Omental fat pad (tissue), 4 donors: Measurements from ENCODE around the gene CD164. TPM values are rescaled to one million over a fixed set of nuclear protein-coding genes. Genes with fewer than 3 reads are reported as not detected.
"Not testable (repeated sequence)": the region's sequence is repeated elsewhere in the genome, so short reads cannot be mapped to it uniquely, and the experiment has no call there.

Experiments
- ATAC-seq: fragments of 150-250 bp; one replicate; pipeline ENCODE4 v1.9.1; 2016; ENCODE audit warnings: mild to moderate bottlenecking, moderate library complexity; ENCODE audit not compliant: low FRiP score
- DNase-seq: peaks from one replicate; pipeline ENCODE4 v3.0.0-alpha.2; 2019; ENCODE audit warnings: low spot score
- CTCF ChIP-seq, 3 donors: fragments of 450-650 bp; IDR thresholded peaks; one replicate each; pipeline ENCODE4 v1.5.1; 2016 to 2017; ENCODE audit warnings: antibody characterized with exemption in 3 of 3, mild to moderate bottlenecking in 3 of 3, moderate library complexity in 2 of 3
- total RNA-seq, 4 donors: library from RNA; depleted of rRNA; stranded (reverse); fragments of >200 nt; gene quantifications; one replicate each; pipeline ENCODE4 v1.1.0, GENCODE V29; 2016

Gene CD164
- total RNA-seq, 4 donors from 2014 or later = 146 to 273 (median 236) TPM

GRCh38 chr6:109344226-109344625 lies 38.0 kb downstream of the CD164 start:
- no peak for ATAC-seq
- DNase-seq = no peak
- TF ChIP-seq CTCF (IDR thresholded peaks at IDR 0.05) = no peak

GRCh38 chr6:109343518-109343917 lies 38.7 kb downstream of the CD164 start:
- DNase-seq (no peak), ATAC-seq (no peak)
- no peak for TF ChIP-seq CTCF (IDR thresholded peaks at IDR 0.05)

DNA sequence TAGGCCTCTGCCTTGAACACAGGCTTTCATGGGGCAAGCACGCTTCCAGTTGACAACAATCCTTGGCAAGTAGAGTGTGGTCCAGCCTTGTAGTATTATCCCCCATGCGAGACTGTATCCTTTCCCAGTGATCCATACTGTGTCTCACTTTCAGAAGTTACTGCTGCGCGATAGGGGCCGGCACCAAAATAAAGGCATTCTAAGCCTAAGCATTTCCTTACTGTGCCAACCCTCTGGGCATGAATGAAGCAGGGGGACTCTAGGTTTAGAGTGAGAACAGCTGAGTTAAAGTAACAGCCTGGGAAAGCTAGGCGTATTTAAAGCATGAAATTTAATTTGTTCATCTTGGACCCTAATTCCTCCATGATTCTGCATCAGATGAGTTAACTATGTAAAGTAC lies 39.4 kb downstream of the CD164 start:
- TF ChIP-seq CTCF (IDR thresholded peaks at IDR 0.05) = no peak
- ATAC-seq (no peak), DNase-seq (no peak)

DNA sequence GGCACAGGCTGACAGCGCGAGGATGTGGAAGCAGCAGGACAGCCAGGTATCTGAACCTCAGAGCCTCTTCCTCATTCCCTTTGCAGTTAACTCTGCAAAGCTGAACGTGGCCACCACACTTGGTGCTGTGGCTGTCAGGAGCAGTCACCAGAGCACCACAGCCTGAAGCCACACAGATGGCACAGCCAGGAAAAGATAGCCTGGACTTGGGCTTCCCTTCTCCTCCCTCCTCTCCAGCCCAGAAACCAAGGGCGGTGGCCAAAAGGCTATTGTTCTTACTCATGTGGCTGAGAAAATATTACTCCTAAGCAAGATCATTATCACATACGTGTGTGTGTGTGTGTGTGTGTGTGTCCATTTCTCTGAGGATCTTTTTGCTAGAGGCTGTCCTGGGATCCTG lies 39.8 kb downstream of the CD164 start:
- DNase-seq (no peak), ATAC-seq (no peak)
- TF ChIP-seq CTCF (IDR thresholded peaks at IDR 0.05) = no peak

DNA sequence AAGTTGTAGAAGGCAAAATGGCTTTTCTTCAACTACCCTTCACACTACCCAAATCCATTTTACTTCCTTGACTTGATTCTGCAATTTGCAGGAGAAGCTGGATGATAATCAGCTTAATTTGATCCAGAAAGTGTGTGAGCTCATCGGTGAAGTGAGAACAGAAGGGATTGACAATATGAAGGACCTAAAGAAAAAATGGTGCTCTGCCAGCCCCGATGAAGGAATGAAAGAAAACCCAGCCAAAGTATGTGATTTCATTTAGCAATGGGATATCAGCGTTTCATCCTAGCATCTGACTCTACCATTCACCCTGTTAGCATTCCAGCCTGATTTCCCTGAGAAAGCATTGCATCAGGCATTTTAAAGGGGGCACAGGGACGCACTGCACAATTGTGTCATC lies 41.5 kb downstream of the CD164 start:
- no peak for DNase-seq
- TF ChIP-seq CTCF (IDR thresholded peaks at IDR 0.05) = no peak
- no peak for ATAC-seq

DNA sequence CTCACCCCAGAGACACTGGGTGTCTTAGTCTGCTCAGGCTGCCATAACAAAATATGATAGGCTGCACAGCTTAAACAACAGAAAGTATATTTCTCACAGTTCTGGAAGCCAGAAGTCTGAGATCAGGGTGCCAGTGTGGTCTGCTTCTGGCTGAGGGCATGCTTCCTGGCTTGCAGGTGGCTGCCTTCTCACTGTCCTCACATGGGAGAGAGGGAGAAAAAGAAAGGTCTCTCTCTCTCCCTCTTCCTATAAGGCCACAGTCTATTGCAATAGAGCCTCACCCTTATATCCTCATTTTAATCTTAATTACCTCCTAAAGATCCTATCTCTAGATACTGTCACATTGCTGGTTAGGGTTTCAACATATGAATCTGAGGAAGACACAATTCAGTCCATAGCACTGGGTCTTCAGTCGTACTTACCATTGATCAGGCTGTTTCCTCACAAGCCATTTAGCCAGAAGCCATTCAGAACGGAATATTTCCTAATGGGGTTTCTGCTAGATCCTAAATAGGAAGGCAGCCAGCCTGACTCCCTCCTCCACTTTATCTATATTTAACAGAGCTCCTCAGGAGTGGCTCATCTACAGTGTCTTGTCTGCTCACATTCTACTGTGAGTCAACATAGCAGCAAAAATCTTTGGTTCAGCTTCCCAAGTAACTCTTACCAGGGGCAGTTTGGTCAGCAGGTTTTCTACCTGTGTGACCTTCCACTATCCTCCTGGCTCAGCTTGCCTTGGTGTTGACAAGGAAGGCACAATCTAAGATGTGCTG lies 42.2 kb downstream of the CD164 start:
- ATAC-seq = no peak
- no peak for TF ChIP-seq CTCF (IDR thresholded peaks at IDR 0.05)
- no peak for DNase-seq

- ATAC-seq (no peak), DNase-seq (no peak)
- TF ChIP-seq CTCF (IDR thresholded peaks at IDR 0.05) = no peak
Observed at GRCh38 chr6:109336221-109336961, 45.9 kb downstream of the CD164 start.

DNA sequence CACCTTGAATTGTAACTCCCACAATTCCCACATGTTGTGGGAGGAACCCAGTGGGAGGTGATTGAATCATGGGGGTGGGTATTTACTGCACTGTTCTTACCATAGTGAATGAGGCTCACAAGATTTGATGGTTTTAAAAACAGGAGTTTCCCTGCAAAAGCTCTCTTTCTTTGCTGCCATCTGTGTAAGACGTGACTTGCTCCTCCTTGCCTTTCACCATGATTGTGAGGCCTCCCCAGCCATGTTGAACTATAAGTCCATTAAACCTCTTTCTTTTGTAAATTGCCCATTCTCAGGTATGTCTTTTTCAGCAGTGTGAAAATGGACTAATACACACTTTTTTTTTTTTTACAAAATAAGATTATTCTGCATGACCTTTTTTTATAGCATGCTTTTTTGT lies 48.4 kb downstream of the CD164 start:
- ATAC-seq, DNase-seq: not testable (repeated sequence)
